ENCODE results near the gene ZPR1. TPM values are rescaled to one million over a fixed set of nuclear protein-coding genes. Genes with fewer than 3 reads are reported as not detected.

The ZPR1 gene
- total RNA-seq, 1 donor from 2014 or later = 24.8 TPM

GRCh38 chr11:116796548-116796947 lies 8.7 kb upstream of the ZPR1 start:
- DNase-seq (ENCODE audit: low spot score) = no peak
- intact Hi-C loops (cut with DNase I) = no loop called here

- intact Hi-C loops (cut with DNase I) = loop anchor here (5.0 kb wide), 1 partner anchor 82 kb away; no protein-coding TSS in a partner anchor
- DNase-seq (ENCODE audit: low spot score) = no peak
Measured at GRCh38 chr11:116794851-116795250, 7.0 kb upstream of the ZPR1 start.

- intact Hi-C loops (cut with DNase I) = loop anchor here (2.0 to 5.0 kb wide), 2 partner anchors 84 to 429 kb away; no protein-coding TSS in a partner anchor
- no peak for DNase-seq (ENCODE audit: low spot score)
Measured at GRCh38 chr11:116793772-116794097, 5.9 kb upstream of the ZPR1 start.

GRCh38 chr11:116792869-116793771 lies 5.3 kb upstream of the ZPR1 start:
- intact Hi-C loops (cut with DNase I) = loop anchor here (2.0 to 5.0 kb wide), 2 partner anchors 84 to 430 kb away; no protein-coding TSS in a partner anchor
- DNase-seq (ENCODE audit: low spot score) = no peak

GRCh38 chr11:116792144-116792868 lies 4.5 kb upstream of the ZPR1 start:
- DNase-seq (ENCODE audit: low spot score) = no peak
- intact Hi-C loops (cut with DNase I) = loop anchor here (2.0 to 5.0 kb wide), 2 partner anchors 85 to 430 kb away; no protein-coding TSS in a partner anchor

GRCh38 chr11:116791813-116792143 lies 4.0 kb upstream of the ZPR1 start, which contains the start of gene APOA5:
Gene APOA5, minus strand, starts transcription at chr11:116791879. Its CDS starts 19 bp downstream, at chr11:116791860.
- DNase-seq (ENCODE audit: low spot score) = no peak
- intact Hi-C loops (cut with DNase I) = loop anchor here (2.0 to 5.0 kb wide), 4 partner anchors 45 to 431 kb away; partner anchors contain the start of gene APOA1

GRCh38 chr11:116791002-116791812 lies 3.4 kb upstream of the ZPR1 start:
- peak; percentile 86 for DNase-seq (ENCODE audit: low spot score)
- intact Hi-C loops (cut with DNase I) = loop anchor here (2.0 to 5.0 kb wide), 3 partner anchors 46 to 316 kb away; partner anchors contain the start of gene APOA1

GRCh38 chr11:116790167-116791001 lies 2.6 kb upstream of the ZPR1 start:
- no peak for DNase-seq (ENCODE audit: low spot score)
- intact Hi-C loops (cut with DNase I) = loop anchor here (2.0 to 5.0 kb wide), 3 partner anchors 46 to 316 kb away; partner anchors contain the start of gene APOA1

- no peak for DNase-seq (ENCODE audit: low spot score)
- intact Hi-C loops (cut with DNase I) = loop anchor here (2.0 kb wide), 1 partner anchor 16 kb away; the partner anchor contains the start of gene BUD13
Measured at GRCh38 chr11:116788975-116789374, 1.2 kb upstream of the ZPR1 start.

- no peak for DNase-seq (ENCODE audit: low spot score)
- intact Hi-C loops (cut with DNase I) = loop anchor here (2.0 kb wide), 1 partner anchor 16 kb away; the partner anchor contains the start of gene BUD13
Measured at GRCh38 chr11:116788534-116788933, 711 bp upstream of the ZPR1 start.

- no peak for DNase-seq (ENCODE audit: low spot score)
- intact Hi-C loops (cut with DNase I) = no loop called here
Measured at GRCh38 chr11:116787436-116787785, 412 bp downstream of the ZPR1 start.

- intact Hi-C loops (cut with DNase I) = no loop called here
- no peak for DNase-seq (ENCODE audit: low spot score)
Measured at GRCh38 chr11:116786966-116787365, 857 bp downstream of the ZPR1 start.

- intact Hi-C loops (cut with DNase I) = no loop called here
- no peak for DNase-seq (ENCODE audit: low spot score)
Measured at GRCh38 chr11:116786326-116786725, 1.5 kb downstream of the ZPR1 start.

- intact Hi-C loops (cut with DNase I) = no loop called here
- DNase-seq (ENCODE audit: low spot score) = no peak
Measured at GRCh38 chr11:116782728-116783127, 5.1 kb downstream of the ZPR1 start.

- intact Hi-C loops (cut with DNase I) = no loop called here
- no peak for DNase-seq (ENCODE audit: low spot score)
Measured at GRCh38 chr11:116778556-116778955, 9.3 kb downstream of the ZPR1 start.

GRCh38 chr11:116777056-116777455 lies 10.8 kb downstream of the ZPR1 start:
- no peak for DNase-seq (ENCODE audit: low spot score)
- intact Hi-C loops (cut with DNase I) = no loop called here

- no peak for DNase-seq (ENCODE audit: low spot score)
- intact Hi-C loops (cut with DNase I) = no loop called here
Measured at GRCh38 chr11:116776522-116776984, 11.3 kb downstream of the ZPR1 start.

GRCh38 chr11:116775975-116776374 lies 11.8 kb downstream of the ZPR1 start:
- intact Hi-C loops (cut with DNase I) = no loop called here
- no peak for DNase-seq (ENCODE audit: low spot score)
